Keratinocyte (primary cell): Measurements from ENCODE around the gene FSIP1.

Experiments
- CTCF ChIP-seq, 3 experiments: IDR thresholded peaks in 1 of 3; conservative IDR thresholded peaks in 1 of 3; optimal IDR thresholded peaks in 1 of 3; 2 replicates in 2 of 3; 3 replicates in 1 of 3; pipeline versions ENCODE3 to v1.5.1; 2011; ENCODE audit warnings: low read length in 3 of 3, mild to moderate bottlenecking in 3 of 3, moderate library complexity in 2 of 3, control low read depth in 1 of 3, inconsistent platforms in 1 of 3; ENCODE audit not compliant: insufficient read depth in 2 of 3; ENCODE audit errors: extremely low read depth in 1 of 3
- EZH2 ChIP-seq: IDR thresholded peaks from one replicate; pipeline ENCODE4 v1.6.1; 2012; ENCODE audit warnings: inconsistent platforms, mild to moderate bottlenecking, low read length, moderate library complexity

GRCh38 chr15:39720081-39720480 lies 62.6 kb downstream of the FSIP1 start:
- TF ChIP-seq CTCF (optimal IDR thresholded peaks at IDR 0.05 in 1 of 3, IDR thresholded peaks at IDR 0.05 in 1 of 3, conservative IDR thresholded peaks at IDR 0.05 in 1 of 3; ENCODE audit: extremely low read depth in 1 of 3, insufficient read depth in 2 of 3, low read length in 3 of 3) (no peak), EZH2 (no peak)
